ENCODE data around the gene BCKDHA.
"Not testable (repeated sequence)": the region's sequence is repeated elsewhere in the genome, so short reads cannot be mapped to it uniquely, and the experiment has no call there.

BCKDHA gene

DNA sequence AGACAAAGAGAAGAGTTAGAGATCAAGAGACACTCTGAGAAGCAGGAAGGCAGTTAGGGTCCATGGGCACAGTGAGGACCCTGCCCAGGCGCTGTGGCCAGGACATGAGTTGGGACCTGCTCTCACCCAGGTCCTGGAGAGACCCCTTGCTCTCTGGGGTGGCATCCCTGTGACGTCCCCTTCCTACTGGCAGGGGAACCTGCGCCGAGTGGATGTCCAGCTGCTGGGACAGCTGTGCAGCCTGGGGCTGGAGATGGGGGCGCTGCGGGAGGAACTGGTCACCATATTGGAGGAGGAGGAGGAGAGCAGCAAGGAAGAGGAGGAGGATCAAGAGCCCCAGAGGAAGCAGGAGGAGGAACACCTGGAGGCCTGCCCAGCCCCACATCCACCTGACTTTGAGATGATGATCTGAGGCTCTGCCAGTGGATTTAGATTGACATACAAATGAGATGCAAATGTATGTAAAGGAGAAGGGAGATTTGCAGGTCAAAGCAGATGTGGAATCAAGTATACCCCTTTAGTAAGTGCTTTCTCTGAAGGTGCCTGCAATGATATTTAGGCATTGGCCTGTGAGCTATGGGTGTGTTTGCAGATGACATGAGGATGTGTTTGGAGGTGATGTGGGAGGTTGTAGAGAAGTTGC is 46.3 kb downstream of the BCKDHA start:
- no peak for DNase-seq (ENCODE audit: low read depth in 2 of 2)

DNA sequence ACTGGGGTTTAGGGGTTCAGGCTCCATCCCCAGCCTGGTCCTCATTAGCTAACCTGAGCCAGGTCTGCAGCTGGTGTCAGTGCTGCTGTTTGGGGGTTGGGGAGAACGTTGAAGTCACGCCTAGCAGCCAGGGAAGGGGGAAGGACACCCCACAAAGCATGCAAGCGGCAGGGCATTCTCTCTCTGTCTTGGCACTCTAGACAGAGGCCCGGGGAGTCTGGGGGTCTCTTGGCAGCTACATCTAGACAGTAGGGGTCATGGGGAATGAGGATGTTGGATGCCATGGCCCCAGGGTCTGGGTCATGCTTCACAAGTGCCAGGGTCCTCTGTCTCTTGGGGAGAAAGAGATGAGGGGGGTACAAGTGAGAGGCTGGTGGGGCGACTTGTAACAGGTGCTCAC is 48.0 kb downstream of the BCKDHA start:
- DNase-seq (ENCODE audit: low read depth in 2 of 2): no peak

DNA sequence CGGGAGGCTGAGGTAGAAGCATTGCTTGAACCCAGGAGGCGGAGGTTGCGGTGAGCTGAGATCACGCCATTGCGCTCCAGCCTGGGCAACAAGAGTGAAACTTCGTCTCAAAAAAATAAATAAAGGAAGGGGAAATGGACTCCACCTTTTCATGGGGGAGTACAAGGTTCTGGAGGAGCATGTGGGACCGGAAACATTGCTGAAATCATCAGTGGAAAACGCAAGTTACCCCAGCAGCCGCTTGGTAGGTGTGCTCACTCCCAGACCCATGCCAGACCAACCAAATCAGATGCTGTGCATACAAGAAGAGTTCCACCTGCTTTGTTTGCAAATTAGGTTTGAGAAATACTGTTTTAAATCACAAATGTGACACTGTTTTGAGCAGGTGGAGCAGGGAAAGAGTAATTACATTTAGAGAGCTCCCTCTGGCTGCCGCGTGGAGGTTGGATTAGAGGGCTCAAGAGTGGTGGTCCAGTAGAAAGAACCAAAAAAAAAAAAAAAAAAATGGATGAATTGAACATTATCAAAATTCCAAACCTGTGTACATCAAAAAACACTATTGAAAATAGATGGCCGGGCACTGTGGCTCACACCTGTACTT is 50.2 kb downstream of the BCKDHA start:
- DNase-seq (ENCODE audit: low read depth in 2 of 2): no peak

DNA sequence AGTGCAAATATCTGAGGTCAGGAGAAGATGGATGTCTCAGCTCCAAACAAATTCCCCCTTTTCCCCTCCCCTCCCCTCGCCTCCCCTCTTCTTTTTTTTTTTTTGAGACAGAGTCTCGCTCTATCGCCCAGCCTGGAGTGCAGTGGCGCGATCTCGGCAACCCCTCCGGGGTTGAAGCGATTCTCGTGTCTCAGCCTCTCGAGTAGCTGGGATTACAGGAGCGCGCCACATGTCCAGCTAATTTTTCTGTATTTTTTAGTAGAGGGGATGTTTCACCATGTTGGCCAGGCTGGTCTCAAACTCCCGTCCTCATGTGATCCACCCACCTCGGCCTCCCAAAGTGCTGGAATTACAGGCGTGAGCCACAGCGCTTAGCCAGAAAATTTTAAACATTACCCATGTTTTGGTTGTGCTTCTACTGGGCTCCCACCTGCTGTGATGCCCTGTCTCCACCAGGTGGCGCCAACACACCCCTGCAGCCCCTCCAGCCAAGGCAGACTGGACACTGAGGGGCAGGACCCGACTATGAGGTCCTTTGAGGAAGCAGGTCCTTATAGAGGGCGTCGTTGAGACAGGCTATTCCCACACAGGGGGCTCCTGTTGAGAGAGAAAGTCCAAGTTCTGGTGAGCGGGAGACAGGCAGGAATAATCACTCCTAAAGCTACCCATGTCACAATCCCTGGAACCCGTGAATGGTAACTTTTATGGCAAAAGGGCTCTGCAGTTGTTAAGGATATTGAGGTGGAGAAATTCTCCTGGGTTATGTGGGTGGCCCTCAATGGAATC is 51.7 kb downstream of the BCKDHA start:
- DNase-seq (ENCODE audit: low read depth in 2 of 2): peak; percentile 46 to 47

DNA sequence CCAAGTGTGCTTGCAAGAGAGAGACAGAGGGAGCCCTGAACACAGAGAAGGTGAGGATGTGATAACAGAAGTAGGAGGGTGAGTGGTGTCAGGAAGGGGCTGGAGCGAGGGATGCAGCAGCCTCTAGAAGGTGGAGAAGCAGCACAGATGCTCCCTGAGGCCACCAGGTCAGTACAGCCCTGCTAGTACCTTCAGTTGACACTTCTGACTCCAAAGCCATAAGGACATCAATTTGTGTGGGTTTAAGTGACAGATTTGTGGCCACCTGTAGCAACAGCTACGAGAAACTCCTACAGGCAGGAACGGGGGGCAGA is 52.2 kb downstream of the BCKDHA start:
- DNase-seq (ENCODE audit: low read depth in 2 of 2): no peak

DNA sequence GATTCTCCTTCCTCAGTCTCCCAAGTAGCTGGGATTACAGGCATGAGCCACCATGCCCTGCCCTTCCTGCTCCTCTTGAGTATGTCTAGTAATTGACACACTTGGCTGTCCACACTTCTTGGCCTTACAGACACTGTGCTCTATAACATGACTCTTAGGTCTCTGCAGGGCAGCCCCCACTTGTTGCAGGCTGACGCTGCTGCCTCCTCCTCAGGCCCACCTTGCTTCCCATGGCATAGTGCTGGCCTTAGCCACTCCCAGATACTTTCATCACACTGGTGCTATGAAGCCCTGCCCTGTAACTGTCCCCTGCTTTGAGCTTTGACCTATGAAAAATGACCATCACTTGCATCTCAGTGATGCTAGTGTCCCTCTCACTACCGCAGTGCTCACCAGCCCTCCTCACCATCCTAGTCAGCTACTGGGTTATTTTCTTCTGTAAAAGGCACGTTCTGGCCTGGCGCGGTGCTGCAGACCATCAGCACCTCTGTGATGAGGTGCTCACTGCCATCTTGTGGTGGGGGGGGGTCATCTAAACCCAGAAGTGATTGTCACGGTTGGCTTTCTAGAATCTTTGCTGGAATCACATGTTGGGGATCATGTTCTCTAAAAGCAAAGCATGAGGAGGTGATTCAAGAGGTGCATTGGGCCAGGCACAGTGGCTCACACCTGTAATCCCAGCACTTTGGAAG is 55.1 kb downstream of the BCKDHA start:
- no peak for DNase-seq (ENCODE audit: low read depth in 2 of 2)

DNA sequence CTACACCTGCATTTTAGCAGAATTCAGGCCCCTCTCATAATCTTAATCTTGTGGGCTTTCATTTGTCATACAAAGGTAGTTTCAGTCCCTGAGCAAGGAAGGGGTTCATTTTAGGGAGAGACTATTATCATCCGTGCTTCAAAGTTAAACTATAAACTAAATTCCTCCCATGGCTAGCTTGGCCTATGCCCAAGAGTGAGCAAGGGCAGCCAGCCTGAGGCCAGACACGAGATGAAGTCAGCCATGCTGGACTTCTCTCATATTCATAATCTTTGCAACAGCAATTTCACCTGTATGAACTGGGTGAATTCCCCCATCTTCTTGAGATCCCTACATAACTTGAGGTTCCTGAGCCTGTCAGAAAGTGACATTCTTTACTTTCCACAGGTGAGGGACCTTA is 58.3 kb downstream of the BCKDHA start:
- DNase-seq (ENCODE audit: low read depth in 2 of 2): no peak

DNA sequence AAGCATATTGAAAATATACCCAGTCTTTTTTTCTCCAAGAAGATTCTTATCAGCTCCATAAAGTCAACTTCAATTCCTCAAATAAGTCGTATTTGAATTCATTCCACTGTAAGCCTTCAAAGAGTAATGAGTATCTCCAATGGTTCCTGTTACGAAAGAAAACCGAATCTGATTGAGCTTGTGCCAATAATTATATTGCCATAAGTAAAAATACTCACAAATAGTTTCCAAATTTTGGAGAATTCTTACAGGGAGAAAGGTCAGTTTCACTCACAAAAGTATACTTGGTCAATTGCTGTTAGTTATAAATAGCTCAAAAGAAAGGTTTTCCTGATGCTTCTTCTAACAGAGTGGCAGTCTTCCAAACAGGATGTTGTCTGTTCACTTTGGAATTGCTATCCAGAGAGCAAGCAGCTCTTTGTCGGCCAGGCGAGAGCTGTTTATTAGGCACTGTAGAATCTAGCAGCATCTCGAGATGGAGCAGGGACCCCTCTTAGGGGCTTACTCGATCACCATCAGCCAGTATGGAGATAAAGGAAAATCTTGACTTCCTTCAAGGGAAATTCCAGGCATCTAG is 58.8 kb downstream of the BCKDHA start:
- DNase-seq (ENCODE audit: low read depth in 2 of 2): no peak

DNA sequence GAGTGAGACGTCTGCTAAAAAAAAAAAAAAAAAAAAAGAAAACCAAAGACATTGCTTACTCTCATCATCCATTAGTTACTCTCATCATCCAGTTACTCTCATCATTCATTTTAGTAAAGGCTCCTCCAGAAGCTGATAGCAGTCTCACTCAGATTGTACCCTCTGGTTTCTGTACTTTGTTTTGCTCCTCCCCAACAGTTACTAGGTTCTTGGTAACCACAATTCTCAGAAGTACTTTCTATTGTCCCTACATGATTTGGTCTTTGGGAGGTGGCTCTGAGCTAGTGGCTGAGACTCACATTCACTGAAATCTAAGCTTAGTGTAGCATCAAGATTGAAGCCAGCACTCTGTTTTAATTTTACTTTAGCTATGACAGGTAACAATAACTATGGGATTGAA is 59.6 kb downstream of the BCKDHA start:
- DNase-seq (ENCODE audit: low read depth in 2 of 2): no peak

DNA sequence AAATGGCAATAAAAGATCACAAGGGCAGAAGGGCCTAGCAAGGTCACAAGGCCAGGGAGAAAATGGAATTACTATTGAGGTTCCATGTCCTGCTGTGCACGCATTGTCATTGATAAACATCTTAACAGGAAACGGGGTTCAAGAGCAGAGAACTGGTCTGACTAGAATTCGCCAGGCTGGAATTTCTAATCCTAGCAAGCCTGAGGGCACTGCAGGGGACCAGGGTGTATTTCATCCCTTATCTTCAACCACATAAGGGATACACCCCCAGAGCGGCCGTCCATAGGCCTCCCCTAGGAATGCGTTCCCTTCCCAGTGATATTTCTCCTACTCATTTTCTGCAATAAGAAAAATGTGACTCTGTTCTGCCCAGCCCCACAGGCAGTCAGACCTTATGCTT is 64.9 kb downstream of the BCKDHA start:
- no peak for DNase-seq (ENCODE audit: low read depth in 2 of 2)

DNA sequence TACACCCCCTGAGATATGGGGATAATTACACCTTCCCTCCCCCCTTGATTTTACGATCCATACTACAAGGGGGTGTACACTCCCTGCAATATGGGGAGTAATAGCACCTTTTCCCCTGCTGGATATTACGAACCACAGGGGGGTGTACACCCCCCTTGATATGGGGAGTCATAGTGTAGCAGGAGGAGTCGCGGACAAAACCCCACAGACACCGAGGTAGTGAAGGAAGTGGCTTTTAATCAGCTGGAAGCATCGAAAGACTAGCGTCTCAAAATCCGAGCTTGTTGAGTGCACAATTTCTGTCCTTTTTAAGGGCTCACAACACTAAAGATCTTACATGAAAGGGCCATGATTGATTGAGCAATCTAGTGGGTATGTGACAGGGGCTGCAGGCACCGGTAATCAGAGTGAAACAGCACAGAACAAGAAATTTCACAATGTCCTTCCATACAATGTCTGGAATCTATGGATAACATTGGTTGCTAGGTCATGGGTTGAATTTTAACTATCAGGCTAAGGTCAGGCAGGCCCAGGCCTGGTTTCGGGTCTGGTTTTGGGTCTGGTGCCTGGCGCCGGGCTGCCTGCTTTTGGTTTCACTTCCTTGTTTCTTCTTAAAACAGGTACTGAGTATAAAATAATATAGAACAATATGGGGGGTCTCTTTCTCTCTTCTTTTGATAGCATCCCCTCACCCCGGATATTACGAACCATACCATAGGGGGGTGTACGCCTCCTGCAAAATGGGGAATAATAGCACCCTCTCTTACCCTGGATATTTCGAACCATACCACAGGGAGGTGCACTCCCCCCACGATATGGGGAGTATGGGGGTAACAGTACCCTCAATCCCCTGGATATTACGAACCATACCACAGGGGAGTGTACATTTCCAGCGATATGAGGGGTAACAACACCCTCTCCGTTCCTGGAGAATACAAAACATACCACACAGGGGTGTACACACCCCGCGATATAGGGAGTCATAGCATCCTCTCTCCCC is 65.9 kb downstream of the BCKDHA start:
- DNase-seq (ENCODE audit: low read depth in 2 of 2): not testable (repeated sequence)
